Measurements from ENCODE around the gene GUCD1. TPM values are rescaled to one million over a fixed set of nuclear protein-coding genes. Genes with fewer than 3 reads are reported as not detected.
"Not testable (repeated sequence)": the region's sequence is repeated elsewhere in the genome, so short reads cannot be mapped to it uniquely, and the experiment has no call there.

GUCD1 gene
- total RNA-seq, 1 donor from 2014 or later = 77.7 TPM

DNA sequence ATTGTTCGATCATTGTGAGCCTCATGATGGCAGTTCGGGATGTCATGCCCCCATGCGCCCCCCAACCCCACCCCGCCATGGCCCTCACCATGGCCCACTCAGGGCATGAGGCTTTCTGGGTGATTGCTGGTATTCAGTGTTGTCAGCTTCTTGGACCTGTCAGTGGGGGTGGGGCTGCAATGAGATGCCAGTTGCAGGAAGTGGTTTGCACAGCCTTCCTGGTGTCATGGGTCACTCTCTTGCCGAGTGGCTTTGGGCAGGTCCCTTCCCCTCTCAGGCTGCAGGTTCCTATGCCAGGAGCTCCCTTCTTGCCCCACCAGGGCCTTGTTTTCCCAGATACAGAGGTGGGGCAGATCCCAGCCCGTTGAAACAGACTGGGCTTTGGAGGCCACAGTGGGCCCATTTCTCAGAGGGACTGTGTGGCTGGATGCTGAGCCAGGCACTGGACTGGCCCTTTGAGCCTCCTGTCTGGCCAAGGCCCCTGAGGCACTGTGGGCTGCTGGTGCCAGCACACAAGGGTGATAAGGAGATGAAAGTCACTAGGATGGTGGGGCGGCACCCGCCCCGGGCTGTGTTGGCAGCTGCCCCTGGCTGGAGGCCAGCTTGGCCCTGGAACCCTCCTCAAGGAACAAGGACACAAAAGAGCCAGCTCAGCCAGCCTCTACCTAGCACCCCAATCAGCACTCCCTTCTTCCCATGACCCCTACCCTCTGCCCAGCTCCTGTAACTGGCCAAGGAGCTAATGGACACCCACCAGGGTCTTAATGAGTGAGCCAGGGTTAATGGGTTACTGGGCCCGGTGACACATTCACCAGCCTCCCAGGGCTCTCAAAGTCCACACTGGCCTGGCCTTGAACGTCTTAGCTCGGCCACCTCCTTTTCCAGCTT, 46.5 kb upstream of the GUCD1 start:
- Mint-ChIP-seq H3K36me3 (ENCODE audit: low read depth, unreplicated experiment) (peaks cover 1% of the 10 kb centered on the region), H3K27me3 (ENCODE audit: low read depth, unreplicated experiment) (peaks cover 8% of the 10 kb centered on the region), H3K4me1 (ENCODE audit: low read depth, unreplicated experiment) (peaks cover 7% of the 10 kb centered on the region), H3K27ac (ENCODE audit: unreplicated experiment) (no peak overlapping the region), H3K9me3 (ENCODE audit: unreplicated experiment) (no peaks in the 10 kb centered on the region), H3K4me3 (ENCODE audit: unreplicated experiment) (no peak overlapping the region)
- no peak overlapping the region for H3K4me3 ChIP-seq (ENCODE audit: insufficient read depth, low read depth, low read length)
- H3K36me3 ChIP-seq (ENCODE audit: insufficient read depth, low read length) = no peaks in the 10 kb centered on the region
- TF ChIP-seq, protein P1, sequence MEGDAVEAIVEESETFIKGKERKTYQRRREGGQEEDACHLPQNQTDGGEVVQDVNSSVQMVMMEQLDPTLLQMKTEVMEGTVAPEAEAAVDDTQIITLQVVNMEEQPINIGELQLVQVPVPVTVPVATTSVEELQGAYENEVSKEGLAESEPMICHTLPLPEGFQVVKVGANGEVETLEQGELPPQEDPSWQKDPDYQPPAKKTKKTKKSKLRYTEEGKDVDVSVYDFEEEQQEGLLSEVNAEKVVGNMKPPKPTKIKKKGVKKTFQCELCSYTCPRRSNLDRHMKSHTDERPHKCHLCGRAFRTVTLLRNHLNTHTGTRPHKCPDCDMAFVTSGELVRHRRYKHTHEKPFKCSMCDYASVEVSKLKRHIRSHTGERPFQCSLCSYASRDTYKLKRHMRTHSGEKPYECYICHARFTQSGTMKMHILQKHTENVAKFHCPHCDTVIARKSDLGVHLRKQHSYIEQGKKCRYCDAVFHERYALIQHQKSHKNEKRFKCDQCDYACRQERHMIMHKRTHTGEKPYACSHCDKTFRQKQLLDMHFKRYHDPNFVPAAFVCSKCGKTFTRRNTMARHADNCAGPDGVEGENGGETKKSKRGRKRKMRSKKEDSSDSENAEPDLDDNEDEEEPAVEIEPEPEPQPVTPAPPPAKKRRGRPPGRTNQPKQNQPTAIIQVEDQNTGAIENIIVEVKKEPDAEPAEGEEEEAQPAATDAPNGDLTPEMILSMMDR (IDR thresholded peaks at IDR 0.05; ENCODE audit: insufficient read depth, low read depth, low read length) = no peak
- TF ChIP-seq EZH2 (IDR thresholded peaks at IDR 0.05; ENCODE audit: insufficient read depth, low read length) = no peak
- H4K20me1 ChIP-seq (ENCODE audit: insufficient read depth, low read length) = no peaks in the 10 kb centered on the region
- no peaks in the 10 kb centered on the region for H3K27me3 ChIP-seq (ENCODE audit: insufficient read depth, low read length)
- FAIRE-seq (no peak), DNase-seq (ENCODE audit: low read depth) (no peak)
- no peaks in the 10 kb centered on the region for H3K4me1 ChIP-seq (ENCODE audit: insufficient read depth, low read length)
- no peaks in the 10 kb centered on the region for H3K79me2 ChIP-seq (ENCODE audit: insufficient read depth, low read length)
- no peak overlapping the region for H2AFZ ChIP-seq (ENCODE audit: low read depth, low read length)
- no peak overlapping the region for H3K9ac ChIP-seq (ENCODE audit: low read length)
- H3K27ac ChIP-seq (ENCODE audit: low read depth, low read length) = no peak overlapping the region
- no peak overlapping the region for H3K4me2 ChIP-seq (ENCODE audit: low read length)
- H3K9me3 ChIP-seq (ENCODE audit: insufficient read depth, low read depth, low read length) = no peaks in the 10 kb centered on the region

DNA sequence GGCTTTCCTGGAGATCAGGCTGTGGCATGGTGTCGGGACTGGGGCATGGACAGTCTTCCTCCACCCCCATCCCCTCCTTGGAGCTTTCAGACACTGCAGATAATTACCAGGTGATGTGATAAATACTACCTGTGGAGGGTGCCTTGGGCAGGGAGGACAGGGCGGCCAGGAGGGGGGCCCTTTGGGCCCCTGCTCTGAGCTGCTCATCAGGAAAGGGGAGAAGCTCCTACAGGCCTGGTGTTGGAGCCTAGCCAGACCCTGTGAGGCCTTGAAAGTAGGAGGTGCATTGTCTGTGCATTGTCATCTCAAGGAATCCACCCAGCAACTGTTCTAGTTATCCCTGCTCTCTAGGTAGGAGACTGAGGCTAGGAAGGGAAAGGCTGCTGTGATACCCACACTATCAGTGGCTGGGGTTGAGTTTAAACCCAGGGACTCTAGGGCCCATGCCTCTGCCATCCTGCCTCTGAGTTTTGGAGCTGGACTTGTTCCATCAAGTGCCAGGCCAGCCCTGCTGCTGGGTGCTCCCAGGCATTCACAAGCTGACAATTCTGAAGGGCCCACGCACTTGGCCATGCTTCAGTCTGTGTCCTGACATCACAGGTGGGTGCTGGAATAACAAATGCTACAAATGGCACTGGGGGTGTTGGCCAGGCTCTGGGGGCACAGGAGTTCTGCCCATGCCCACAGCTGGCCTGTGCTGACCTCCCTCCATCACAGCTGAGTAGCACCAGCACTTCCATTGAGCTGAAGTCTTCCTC, 45.2 kb upstream of the GUCD1 start:
- not testable (repeated sequence) for H3K9me3 ChIP-seq (ENCODE audit: insufficient read depth, low read depth, low read length); H3K27me3 ChIP-seq (ENCODE audit: insufficient read depth, low read length); H2AFZ ChIP-seq (ENCODE audit: low read depth, low read length); H3K36me3 ChIP-seq (ENCODE audit: insufficient read depth, low read length); H3K36me3 Mint-ChIP-seq (ENCODE audit: low read depth, unreplicated experiment); H3K9me3 Mint-ChIP-seq (ENCODE audit: unreplicated experiment); H3K4me3 Mint-ChIP-seq (ENCODE audit: unreplicated experiment); DNase-seq (ENCODE audit: low read depth); H3K27me3 Mint-ChIP-seq (ENCODE audit: low read depth, unreplicated experiment); H3K79me2 ChIP-seq (ENCODE audit: insufficient read depth, low read length); FAIRE-seq; H3K9ac ChIP-seq (ENCODE audit: low read length); H3K4me3 ChIP-seq (ENCODE audit: insufficient read depth, low read depth, low read length); H3K27ac ChIP-seq (ENCODE audit: low read depth, low read length); H4K20me1 ChIP-seq (ENCODE audit: insufficient read depth, low read length); H3K4me2 ChIP-seq (ENCODE audit: low read length); H3K4me1 ChIP-seq (ENCODE audit: insufficient read depth, low read length); H3K4me1 Mint-ChIP-seq (ENCODE audit: low read depth, unreplicated experiment)
- H3K27ac Mint-ChIP-seq (ENCODE audit: unreplicated experiment) = peak overlapping the region; percentile 53

DNA sequence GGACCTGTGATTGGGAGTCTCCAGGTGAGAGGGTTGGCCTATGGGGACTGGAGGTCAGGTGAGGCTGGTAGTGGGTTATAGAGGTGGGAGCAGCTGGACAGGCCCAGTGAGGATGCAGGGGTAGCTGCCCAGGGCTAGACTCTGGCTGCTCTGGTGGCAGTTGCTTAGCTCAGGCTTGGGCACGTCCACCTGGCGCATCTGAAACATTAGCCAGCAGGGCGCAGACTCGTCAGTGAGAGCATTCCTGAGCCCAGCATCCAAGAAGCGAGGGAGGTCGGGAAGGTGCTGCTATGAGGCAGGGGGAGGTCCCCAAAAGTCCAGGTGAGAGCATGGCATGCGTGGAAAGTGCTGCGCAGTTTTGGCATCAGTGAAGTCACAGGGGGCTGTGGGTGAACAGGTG, 44.6 kb upstream of the GUCD1 start:
- H3K36me3 ChIP-seq (ENCODE audit: insufficient read depth, low read length) = no peaks in the 10 kb centered on the region
- no peak for FAIRE-seq
- H3K79me2 ChIP-seq (ENCODE audit: insufficient read depth, low read length) = no peaks in the 10 kb centered on the region
- Mint-ChIP-seq H3K27ac (ENCODE audit: unreplicated experiment) (peak overlapping the region; percentile 53), H3K4me1 (ENCODE audit: low read depth, unreplicated experiment) (peaks cover 7% of the 10 kb centered on the region), H3K4me3 (ENCODE audit: unreplicated experiment) (no peak overlapping the region), H3K27me3 (ENCODE audit: low read depth, unreplicated experiment) (peaks cover 8% of the 10 kb centered on the region), H3K36me3 (ENCODE audit: low read depth, unreplicated experiment) (no peaks in the 10 kb centered on the region), H3K9me3 (ENCODE audit: unreplicated experiment) (no peaks in the 10 kb centered on the region)
- H3K27me3 ChIP-seq (ENCODE audit: insufficient read depth, low read length) = no peaks in the 10 kb centered on the region
- no peak overlapping the region for H2AFZ ChIP-seq (ENCODE audit: low read depth, low read length)
- H3K4me1 ChIP-seq (ENCODE audit: insufficient read depth, low read length) = no peaks in the 10 kb centered on the region
- H3K4me2 ChIP-seq (ENCODE audit: low read length) = no peak overlapping the region
- TF ChIP-seq, protein P1 (IDR thresholded peaks at IDR 0.05; ENCODE audit: insufficient read depth, low read depth, low read length) = no peak
- no peak for TF ChIP-seq EZH2 (IDR thresholded peaks at IDR 0.05; ENCODE audit: insufficient read depth, low read length)
- H3K4me3 ChIP-seq (ENCODE audit: insufficient read depth, low read depth, low read length) = no peak overlapping the region
- H4K20me1 ChIP-seq (ENCODE audit: insufficient read depth, low read length) = no peaks in the 10 kb centered on the region
- DNase-seq (ENCODE audit: low read depth) = no peak
- no peaks in the 10 kb centered on the region for H3K9me3 ChIP-seq (ENCODE audit: insufficient read depth, low read depth, low read length)
- H3K9ac ChIP-seq (ENCODE audit: low read length) = no peak overlapping the region
- no peak overlapping the region for H3K27ac ChIP-seq (ENCODE audit: low read depth, low read length)

DNA sequence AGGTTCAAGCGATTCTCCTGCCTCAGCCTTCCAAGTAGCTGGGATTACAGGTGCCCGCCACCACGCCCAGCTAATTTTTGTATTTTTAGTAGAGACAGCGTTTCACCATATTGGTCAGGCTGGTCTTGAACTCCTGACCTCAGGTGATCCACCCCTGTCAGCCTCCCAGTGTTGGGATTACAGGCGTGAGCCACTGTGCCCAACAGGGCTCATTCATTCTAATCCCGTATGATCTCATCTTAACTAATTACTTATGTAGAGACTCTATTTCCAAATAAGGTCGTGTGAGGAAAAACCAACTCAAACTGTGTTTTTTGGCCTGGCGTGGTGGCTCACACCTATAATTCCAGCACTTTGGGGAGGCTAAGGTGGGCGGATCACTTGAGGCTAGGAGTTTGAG, 42.1 kb upstream of the GUCD1 start:
- H3K27me3 Mint-ChIP-seq (ENCODE audit: low read depth, unreplicated experiment); H3K27ac ChIP-seq (ENCODE audit: low read depth, low read length); H3K9me3 Mint-ChIP-seq (ENCODE audit: unreplicated experiment); H2AFZ ChIP-seq (ENCODE audit: low read depth, low read length); H3K27ac Mint-ChIP-seq (ENCODE audit: unreplicated experiment); H3K9ac ChIP-seq (ENCODE audit: low read length); DNase-seq (ENCODE audit: low read depth); H3K4me3 ChIP-seq (ENCODE audit: insufficient read depth, low read depth, low read length); H3K4me1 Mint-ChIP-seq (ENCODE audit: low read depth, unreplicated experiment); H3K9me3 ChIP-seq (ENCODE audit: insufficient read depth, low read depth, low read length); H4K20me1 ChIP-seq (ENCODE audit: insufficient read depth, low read length); H3K4me1 ChIP-seq (ENCODE audit: insufficient read depth, low read length); H3K27me3 ChIP-seq (ENCODE audit: insufficient read depth, low read length); H3K36me3 ChIP-seq (ENCODE audit: insufficient read depth, low read length); H3K79me2 ChIP-seq (ENCODE audit: insufficient read depth, low read length); H3K4me2 ChIP-seq (ENCODE audit: low read length); FAIRE-seq; H3K4me3 Mint-ChIP-seq (ENCODE audit: unreplicated experiment); H3K36me3 Mint-ChIP-seq (ENCODE audit: low read depth, unreplicated experiment): not testable (repeated sequence)

All from astrocyte (in vitro differentiated cells and primary cell).